GM19240 (cell line): ENCODE data around the gene AHI1.
A peak's percentile ranks its signal among the peaks of the same experiment; 100 is the strongest.
"Not testable (repeated sequence)": the region's sequence is repeated elsewhere in the genome, so short reads cannot be mapped to it uniquely, and the experiment has no call there.

ENCODE experiments used
- DNase-seq: peaks from one replicate; pipeline ENCODE4 v3.0.0; 2011; ENCODE audit warnings: low spot score; ENCODE audit not compliant: insufficient read length

The AHI1 gene

GRCh38 chr6:135397172-135397952 is 100.2 kb downstream of the AHI1 start:
- DNase-seq, result no peak

GRCh38 chr6:135395136-135395535 is 102.4 kb downstream of the AHI1 start:
- DNase-seq, result no peak

- DNase-seq, result no peak
These were observed 104.3 kb downstream of the AHI1 start for GRCh38 chr6:135393289-135393688.

GRCh38 chr6:135390458-135390857 is 107.1 kb downstream of the AHI1 start:
- DNase-seq, result no peak

GRCh38 chr6:135385299-135385698 is 112.2 kb downstream of the AHI1 start:
- no peak for DNase-seq

GRCh38 chr6:135383766-135384165 is 113.8 kb downstream of the AHI1 start:
- DNase-seq, result no peak

- DNase-seq, result no peak
These were observed 114.2 kb downstream of the AHI1 start for GRCh38 chr6:135383301-135383700.

GRCh38 chr6:135382182-135382628 is 115.3 kb downstream of the AHI1 start:
- DNase-seq, result peak; percentile 2

GRCh38 chr6:135380793-135381192 is 116.7 kb downstream of the AHI1 start:
- DNase-seq, result no peak

- no peak for DNase-seq
These were observed 117.9 kb downstream of the AHI1 start for GRCh38 chr6:135379647-135380046.

- no peak for DNase-seq
These were observed 124.8 kb downstream of the AHI1 start for GRCh38 chr6:135372758-135373157.

GRCh38 chr6:135363622-135364021 is 133.9 kb downstream of the AHI1 start:
- not testable (repeated sequence) for DNase-seq

- no peak for DNase-seq
These were observed 135.4 kb downstream of the AHI1 start for GRCh38 chr6:135362124-135362523.

- no peak for DNase-seq
These were observed 137.3 kb downstream of the AHI1 start for GRCh38 chr6:135360222-135360621.

GRCh38 chr6:135358985-135359384 is 138.6 kb downstream of the AHI1 start:
- DNase-seq, result no peak

- DNase-seq, result no peak
These were observed 139.2 kb downstream of the AHI1 start for GRCh38 chr6:135358251-135358821.

GRCh38 chr6:135354407-135354806 is 143.1 kb downstream of the AHI1 start:
- DNase-seq, result no peak

- DNase-seq, result no peak
These were observed 144.4 kb downstream of the AHI1 start for GRCh38 chr6:135353113-135353512.

GRCh38 chr6:135351635-135352034 is 145.9 kb downstream of the AHI1 start:
- no peak for DNase-seq

GRCh38 chr6:135347887-135348286 is 149.7 kb downstream of the AHI1 start:
- no peak for DNase-seq

GRCh38 chr6:135346747-135347146 is 150.8 kb downstream of the AHI1 start:
- no peak for DNase-seq

GRCh38 chr6:135344526-135344925 is 153.0 kb downstream of the AHI1 start:
- DNase-seq, result no peak

GRCh38 chr6:135339920-135340319 is 157.6 kb downstream of the AHI1 start:
- not testable (repeated sequence) for DNase-seq
